Measurements from ENCODE around the gene MTHFR. TPM values are rescaled to one million over a fixed set of nuclear protein-coding genes. Genes with fewer than 3 reads are reported as not detected.

The MTHFR gene
- total RNA-seq, 4 donors from 2014 or later, result 35.0 to 57.5 (median 39.7) TPM

GRCh38 chr1:11746092-11746491, 59.7 kb downstream of the MTHFR start:
- H3K4me3 ChIP-seq, result no peak overlapping the region
- WGBS, result 73% methylated on average over 6 of the region's 6 CpGs
- no peak for TF ChIP-seq POLR2A (IDR thresholded peaks at IDR 0.05)
- TF ChIP-seq CTCF (IDR thresholded peaks at IDR 0.05), result no peak
- no peak for TF ChIP-seq POLR2AphosphoS5 (IDR thresholded peaks at IDR 0.05)
- TF ChIP-seq EP300 (IDR thresholded peaks at IDR 0.05), result no peak
- no peaks in the 10 kb centered on the region for H3K27me3 ChIP-seq
- no peak for DNase-seq (ENCODE audit: low spot score in 2 of 2)
- H3K36me3 ChIP-seq, result peaks cover 58% of the 10 kb centered on the region
- peaks cover 14% of the 10 kb centered on the region for H3K4me1 ChIP-seq
- H3K27ac ChIP-seq, result no peak overlapping the region
- H3K9me3 ChIP-seq, result no peaks in the 10 kb centered on the region

DNA sequence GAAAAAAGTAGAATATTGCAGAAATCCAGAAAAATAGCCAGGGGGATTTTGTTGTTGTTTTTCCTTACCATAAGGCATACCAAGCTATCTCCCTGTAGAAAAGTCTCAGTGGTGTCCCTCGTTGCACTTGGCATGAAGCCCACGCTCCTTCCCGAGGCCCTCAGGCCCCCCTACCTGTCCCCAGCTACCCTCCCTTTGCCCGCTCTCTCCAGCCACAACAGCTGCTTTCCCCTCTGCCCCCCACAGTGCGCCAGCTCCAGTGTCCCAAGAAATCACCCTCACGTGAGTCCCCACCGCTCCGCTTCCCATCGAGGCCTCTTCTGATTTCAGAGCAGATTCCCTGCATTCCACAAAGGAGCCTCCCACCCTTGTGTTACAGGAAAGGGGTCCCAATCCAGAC, 61.5 kb downstream of the MTHFR start:
- peaks cover 40% of the 10 kb centered on the region for H3K36me3 ChIP-seq
- DNase-seq (ENCODE audit: low spot score in 2 of 2), result no peak
- TF ChIP-seq POLR2A (IDR thresholded peaks at IDR 0.05), result no peak
- TF ChIP-seq POLR2AphosphoS5 (IDR thresholded peaks at IDR 0.05), result no peak
- no peak for TF ChIP-seq EP300 (IDR thresholded peaks at IDR 0.05)
- TF ChIP-seq CTCF (IDR thresholded peaks at IDR 0.05), result no peak
- peaks cover 24% of the 10 kb centered on the region for H3K4me1 ChIP-seq
- H3K9me3 ChIP-seq, result no peaks in the 10 kb centered on the region
- no peaks in the 10 kb centered on the region for H3K27me3 ChIP-seq
- H3K4me3 ChIP-seq, result no peak overlapping the region
- no peak overlapping the region for H3K27ac ChIP-seq
- WGBS, result 88% methylated on average over 9 of the region's 9 CpGs

DNA sequence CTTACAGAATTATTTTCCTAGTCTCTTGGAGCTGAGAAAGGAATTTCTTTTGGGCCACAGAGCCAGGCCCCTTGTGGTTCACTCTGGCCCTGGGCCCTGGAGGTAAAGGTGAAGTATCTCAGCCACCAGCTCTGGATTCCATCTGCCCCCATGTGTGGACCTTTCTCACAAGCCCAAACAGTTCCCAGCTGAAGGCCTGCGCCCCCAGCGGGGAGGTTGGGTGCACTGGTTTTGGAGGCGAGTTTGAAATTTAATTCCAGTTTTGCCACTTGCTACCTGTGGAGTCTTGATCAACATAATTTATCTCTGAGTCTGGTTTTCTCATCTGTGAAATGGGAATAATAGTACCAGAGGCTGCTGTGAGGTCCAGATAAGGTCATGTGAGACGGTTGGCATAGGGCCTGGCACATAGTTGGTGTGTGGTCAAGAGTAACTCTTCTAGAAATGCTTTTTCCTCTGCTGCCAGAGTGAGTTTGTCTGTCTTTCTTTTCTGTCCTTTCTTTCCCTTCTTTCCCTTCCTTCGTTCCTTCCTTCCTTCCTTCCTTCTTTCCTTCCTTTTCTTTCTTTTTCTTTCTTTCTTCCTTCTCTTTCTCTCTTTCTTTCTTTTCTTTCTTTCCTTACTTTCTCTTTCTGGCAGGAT, 63.7 kb downstream of the MTHFR start:
- no peak overlapping the region for H3K27ac ChIP-seq
- H3K27me3 ChIP-seq, result no peaks in the 10 kb centered on the region
- H3K36me3 ChIP-seq, result peaks cover 18% of the 10 kb centered on the region
- no peak for TF ChIP-seq CTCF (IDR thresholded peaks at IDR 0.05)
- no peak for TF ChIP-seq EP300 (IDR thresholded peaks at IDR 0.05)
- TF ChIP-seq POLR2A (IDR thresholded peaks at IDR 0.05), result no peak
- no peak for TF ChIP-seq POLR2AphosphoS5 (IDR thresholded peaks at IDR 0.05)
- H3K4me1 ChIP-seq, result peaks cover 31% of the 10 kb centered on the region
- H3K4me3 ChIP-seq, result no peak overlapping the region
- DNase-seq (ENCODE audit: low spot score in 2 of 2), result peak in 1 of 2 donors; percentile 24
- no peaks in the 10 kb centered on the region for H3K9me3 ChIP-seq
- 86% methylated on average over 5 of the region's 5 CpGs for WGBS

DNA sequence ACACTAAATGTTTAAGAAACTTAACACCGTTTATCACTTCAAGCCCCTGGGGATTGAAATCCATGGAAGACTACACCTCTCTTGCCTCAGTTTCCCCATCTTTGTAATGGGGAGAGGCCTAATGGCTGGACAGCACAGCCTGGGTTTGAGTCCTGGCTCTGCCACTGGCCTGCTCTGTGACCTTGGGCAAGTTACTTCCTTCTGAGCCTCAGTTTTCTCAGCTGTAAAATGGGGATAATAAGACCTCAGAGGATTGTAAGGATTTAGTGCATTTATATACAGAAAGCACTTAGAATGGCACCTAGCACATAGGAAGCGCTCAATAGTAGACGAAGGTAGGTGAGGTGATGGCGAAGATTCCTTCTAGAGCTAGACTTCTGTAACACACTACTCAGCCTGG, 64.3 kb downstream of the MTHFR start:
- Histone ChIP-seq H3K27ac (no peak overlapping the region), H3K9me3 (no peaks in the 10 kb centered on the region), H3K27me3 (no peaks in the 10 kb centered on the region), H3K4me1 (peaks cover 37% of the 10 kb centered on the region), H3K4me3 (no peak overlapping the region), H3K36me3 (peaks cover 15% of the 10 kb centered on the region)
- TF ChIP-seq CTCF (IDR thresholded peaks at IDR 0.05) (no peak), EP300 (IDR thresholded peaks at IDR 0.05) (no peak), POLR2AphosphoS5 (IDR thresholded peaks at IDR 0.05) (no peak), POLR2A (IDR thresholded peaks at IDR 0.05) (no peak)
- no peak for DNase-seq (ENCODE audit: low spot score in 2 of 2)
- 84% methylated on average over 4 of the region's 4 CpGs for WGBS

DNA sequence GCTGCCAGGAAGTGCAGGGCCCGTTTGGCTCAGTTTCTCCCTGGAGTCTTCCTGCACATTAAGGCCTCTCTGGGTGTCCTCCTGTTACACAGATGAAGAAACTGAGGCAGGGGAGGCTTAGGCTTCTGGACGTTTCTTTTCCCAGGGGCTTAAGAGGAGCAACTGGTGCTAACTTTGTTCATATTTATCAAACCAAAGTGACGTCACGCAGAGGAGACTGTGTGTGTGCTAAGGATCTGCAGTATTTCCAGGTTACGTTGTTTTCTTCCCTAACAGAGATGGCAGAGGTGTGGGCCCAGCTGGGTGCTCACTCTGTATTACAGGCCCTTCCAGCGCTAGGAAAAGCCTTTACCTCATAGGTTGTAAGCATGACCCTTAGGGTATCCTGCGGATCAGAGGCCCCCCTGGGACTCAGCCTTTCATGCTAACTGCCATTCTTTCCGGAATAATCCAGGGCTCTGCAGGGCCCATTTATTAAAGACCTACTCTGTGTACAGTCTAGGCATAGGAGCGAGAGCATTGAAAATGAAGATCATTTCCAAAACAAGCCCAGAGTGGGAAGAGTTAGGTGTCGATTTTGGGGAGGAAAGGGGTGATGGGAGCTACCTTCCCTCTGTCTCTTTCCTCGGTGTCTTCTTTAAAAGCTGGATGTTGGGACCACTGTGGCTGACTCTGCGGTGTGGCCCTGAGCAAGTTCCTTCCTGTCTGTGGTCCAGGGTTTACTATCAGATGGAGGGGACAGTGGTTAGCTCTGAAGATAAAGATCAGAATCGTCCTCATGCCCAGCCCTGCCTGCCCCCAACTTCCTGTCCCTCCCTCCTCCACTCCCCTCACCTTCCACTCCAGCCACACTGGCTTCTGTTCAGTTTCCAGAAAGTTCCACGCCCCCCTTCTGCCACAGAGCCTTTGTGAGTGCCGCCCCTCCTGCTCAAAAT, 65.2 kb downstream of the MTHFR start:
- H3K36me3 ChIP-seq, result peaks cover 6% of the 10 kb centered on the region
- WGBS, result 56% methylated on average over 15 of the region's 15 CpGs
- no peaks in the 10 kb centered on the region for H3K9me3 ChIP-seq
- H3K27ac ChIP-seq, result no peak overlapping the region
- no peak overlapping the region for H3K4me3 ChIP-seq
- peaks cover 41% of the 10 kb centered on the region for H3K4me1 ChIP-seq
- TF ChIP-seq POLR2A (IDR thresholded peaks at IDR 0.05) (no peak), CTCF (IDR thresholded peaks at IDR 0.05) (no peak), EP300 (IDR thresholded peaks at IDR 0.05) (no peak), POLR2AphosphoS5 (IDR thresholded peaks at IDR 0.05) (no peak)
- DNase-seq (ENCODE audit: low spot score in 2 of 2), result no peak
- no peaks in the 10 kb centered on the region for H3K27me3 ChIP-seq

Data from suprapubic skin (tissue), 4 donors.